Small intestine (tissue), 7 donors: ENCODE data around the gene ATP10A. TPM values are rescaled to one million over a fixed set of nuclear protein-coding genes. Genes with fewer than 3 reads are reported as not detected.
A peak's percentile ranks its signal among the peaks of the same experiment; 100 is the strongest.

Experiments used
- DNase-seq, 2 donors: peaks; one replicate each; pipeline versions ENCODE4 v3.0.0 to v3.0.0-alpha.2; 2013
- FAIRE-seq: peaks from 2 replicates; lab custom pipeline; 2012; peaks lifted over from hg19 to GRCh38; lab: Jason Lieb, UNC
- H3K27ac ChIP-seq, 3 donors: one replicate each; pipeline ENCODE4 v1.5.1; 2013; ENCODE audit warnings: low read length in 2 of 3, mild to moderate bottlenecking in 2 of 3, control low read depth in 1 of 3, inconsistent platforms in 1 of 3, low read depth in 1 of 3, moderate library complexity in 1 of 3
- H3K27me3 ChIP-seq, 3 donors: one replicate each; pipeline ENCODE4 v1.6.1; 2013; ENCODE audit warnings: low read length in 3 of 3, inconsistent platforms in 1 of 3; ENCODE audit not compliant: control insufficient read depth in 3 of 3, insufficient read depth in 3 of 3
- H3K36me3 ChIP-seq, 3 donors: one replicate each; pipeline ENCODE4 v1.6.1; 2013; ENCODE audit warnings: low read length in 3 of 3, inconsistent platforms in 1 of 3, low read depth in 1 of 3, mild to moderate bottlenecking in 1 of 3, moderate library complexity in 1 of 3; ENCODE audit not compliant: control insufficient read depth in 3 of 3, insufficient read depth in 2 of 3
- H3K4me1 ChIP-seq, 3 donors: one replicate each; pipeline ENCODE4 v1.6.1; 2013; ENCODE audit warnings: low read length in 2 of 3, inconsistent platforms in 1 of 3, low read depth in 1 of 3, mild to moderate bottlenecking in 1 of 3, moderate library complexity in 1 of 3; ENCODE audit not compliant: control insufficient read depth in 3 of 3, insufficient read depth in 2 of 3
- H3K4me3 ChIP-seq, 3 donors: one replicate each; pipeline ENCODE4 v1.5.1; 2013; ENCODE audit warnings: low read length in 3 of 3, control low read depth in 1 of 3, inconsistent platforms in 1 of 3, low read depth in 1 of 3, mild to moderate bottlenecking in 1 of 3, moderate library complexity in 1 of 3
- H3K9me3 ChIP-seq, 2 donors: one replicate each; pipeline ENCODE4 v1.6.1; 2013; ENCODE audit warnings: low read depth in 1 of 2, low read length in 1 of 2; ENCODE audit not compliant: control insufficient read depth in 2 of 2, insufficient read depth in 1 of 2
- WGBS, 3 donors: extraction: QIAGEN DNeasy Blood & Tissue Kit; methylation state at CpG; one replicate each; pipeline ENCODE4 v1.1.7; 2013; 5-methylcytosine and 5-hydroxymethylcytosine counted together
- polyA plus RNA-seq, 4 donors: library from polyadenylated mRNA; stranded (reverse) in 3 of 4; unstranded in 1 of 4; fragments of 200-250 nt in 3 of 4; fragments of 120-200 nt in 1 of 4; gene quantifications; one replicate each; pipeline versions ENCODE4 v1.2.1 to v1.2.3, GENCODE V29; 2013
- donor health status: healthy with polysubstance abuse.
- donor health status: control.
- donor health status: control.
- donor health status: Bipolar disorder and iron deficiency.
- donor health status: healthy.

The ATP10A gene
- polyA plus RNA-seq, 4 donors, result 0.27 to 2.8 (median 1.3) TPM; not detected in 1

DNA sequence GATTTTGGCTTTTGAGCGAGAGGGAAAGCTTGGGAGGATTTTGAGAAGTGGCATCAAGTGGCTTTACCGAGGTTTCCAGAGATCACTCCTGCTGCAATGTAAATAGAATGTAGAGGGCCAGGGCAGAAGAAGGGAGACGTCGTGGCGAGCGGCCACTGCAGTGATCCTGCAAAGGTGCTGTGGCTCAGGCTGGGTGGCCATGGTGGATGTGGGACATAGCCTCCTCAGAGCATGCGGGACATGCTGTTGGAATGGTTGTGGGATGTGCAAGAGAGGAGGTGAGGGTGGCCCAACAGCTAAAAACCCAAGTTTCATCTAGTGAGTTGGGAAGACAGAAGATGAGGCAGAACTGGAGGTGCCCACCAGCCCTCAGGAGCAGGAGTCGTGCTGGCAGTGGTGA, 3.1 kb upstream of the ATP10A start:
- Histone ChIP-seq H3K4me1 (peaks cover 0 to 3% (median 0%) of the 10 kb centered on the region in 3 donors), H3K4me3 (no peak overlapping the region), H3K36me3 (no peaks in the 10 kb centered on the region), H3K27ac (no peak overlapping the region), H3K9me3 (peaks cover 0 to 2% of the 10 kb centered on the region in 2 donors), H3K27me3 (peaks cover 0 to 22% (median 0%) of the 10 kb centered on the region in 3 donors)
- FAIRE-seq (no peak), DNase-seq (no peak)
- WGBS, 3 donors, result 87 to 94% (median 91%) methylated on average over 8 of the region's 8 CpGs

DNA sequence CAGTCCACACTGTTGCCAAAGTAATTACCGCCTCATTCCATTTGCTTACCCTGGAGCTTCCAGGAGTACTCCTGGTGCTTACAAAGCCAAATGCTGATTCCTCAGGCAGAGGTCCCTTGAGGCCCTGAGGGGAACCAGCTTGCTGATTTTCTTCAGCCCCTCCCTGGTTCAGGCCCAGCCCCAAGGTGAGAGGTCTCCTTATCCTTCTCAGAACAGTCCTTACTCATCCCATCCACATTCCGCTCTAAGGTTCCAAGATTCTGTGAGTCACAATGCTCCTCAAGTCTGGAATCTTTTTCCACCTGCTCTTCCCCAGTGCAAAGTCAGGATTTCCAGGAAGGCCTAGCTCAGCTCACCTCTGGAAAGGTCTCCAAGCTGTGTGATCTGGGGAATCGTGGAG, 1.8 kb upstream of the ATP10A start:
- H3K4me1 ChIP-seq, result peaks cover 0 to 3% (median 0%) of the 10 kb centered on the region in 3 donors
- peaks cover 0 to 2% of the 10 kb centered on the region in 2 donors for H3K9me3 ChIP-seq
- peaks cover 0 to 24% (median 0%) of the 10 kb centered on the region in 3 donors for H3K27me3 ChIP-seq
- DNase-seq (no peak), FAIRE-seq (no peak)
- H3K4me3 ChIP-seq, result no peak overlapping the region
- no peak overlapping the region for H3K27ac ChIP-seq
- no peaks in the 10 kb centered on the region for H3K36me3 ChIP-seq
- 88 to 96% (median 94%) methylated on average over 3 of the region's 3 CpGs for WGBS, 3 donors

DNA sequence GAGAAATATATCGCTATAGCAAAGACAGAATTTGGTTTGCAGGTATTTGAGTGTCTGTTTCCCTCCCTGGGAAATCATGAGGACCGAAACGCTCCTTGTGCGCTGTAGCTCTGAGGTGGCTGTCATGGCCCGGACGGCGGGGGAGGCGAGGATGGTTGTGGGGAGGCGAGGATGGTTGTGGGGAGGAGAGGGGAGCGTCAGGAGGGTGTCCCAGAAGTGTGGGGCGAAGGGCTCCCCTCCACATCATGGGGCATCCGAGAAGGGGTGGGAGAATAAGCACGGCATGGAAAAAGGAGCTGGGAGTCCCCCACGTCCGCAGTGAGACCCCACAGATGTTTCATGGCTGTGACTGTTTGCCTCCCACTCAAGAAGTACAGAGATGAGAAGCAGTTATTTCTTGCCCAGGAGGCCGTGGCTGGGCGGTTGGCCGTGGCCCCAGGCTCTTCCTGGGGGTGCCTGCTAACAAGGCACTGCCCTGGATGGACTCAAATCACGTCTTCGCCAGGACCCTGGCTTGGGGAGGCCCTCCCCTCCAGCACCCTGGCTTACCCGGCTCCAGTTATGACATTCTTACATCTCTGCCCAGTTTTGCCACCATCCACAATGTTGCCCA, 947 bp upstream of the ATP10A start:
- Histone ChIP-seq H3K4me1 (peaks cover 0 to 3% (median 0%) of the 10 kb centered on the region in 3 donors), H3K27me3 (peaks cover 0 to 24% (median 0%) of the 10 kb centered on the region in 3 donors), H3K4me3 (no peak overlapping the region), H3K9me3 (peaks cover 0 to 2% of the 10 kb centered on the region in 2 donors), H3K36me3 (no peaks in the 10 kb centered on the region), H3K27ac (no peak overlapping the region)
- 85 to 87% (median 86%) methylated on average over 21 of the region's 21 CpGs for WGBS, 3 donors
- FAIRE-seq (no peak), DNase-seq (no peak)

GRCh38 chr15:25862472-25863110, 536 bp downstream of the ATP10A start:
- Histone ChIP-seq H3K27ac (peak overlapping the region in 2 of 3 donors; percentile 37 to 46), H3K36me3 (no peaks in the 10 kb centered on the region), H3K4me3 (peak overlapping the region; percentile 31 to 60 (median 58)), H3K9me3 (peaks cover 0 to 2% of the 10 kb centered on the region in 2 donors), H3K27me3 (peaks cover 0 to 24% (median 0%) of the 10 kb centered on the region in 3 donors), H3K4me1 (peaks cover 0 to 3% (median 0%) of the 10 kb centered on the region in 3 donors)
- WGBS, 3 donors, result 1 to 19% (median 13%) methylated on average over 35 to 69 of the region's 69 CpGs
- FAIRE-seq (no peak), DNase-seq (peak in 1 of 2 donors; percentile 67)

DNA sequence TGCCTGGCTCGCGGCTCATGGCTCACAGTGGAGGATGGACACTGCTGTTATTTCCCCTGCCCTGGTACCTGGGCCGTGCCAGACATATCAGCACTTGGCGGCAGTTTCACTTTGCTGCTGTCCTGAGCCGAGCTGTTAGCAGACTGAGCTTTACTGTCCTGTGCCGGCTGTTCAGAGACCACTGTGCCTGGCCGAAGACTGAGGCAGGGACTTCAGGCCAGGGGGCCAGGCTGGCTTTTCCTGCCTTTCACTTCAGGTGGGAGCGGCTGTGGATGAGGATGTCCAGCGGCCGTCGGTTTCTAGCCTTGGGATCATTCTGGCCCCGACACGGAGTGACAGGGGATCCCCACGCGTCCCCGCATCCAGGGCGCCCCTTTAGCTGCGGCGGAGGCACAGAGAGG, 1.1 kb downstream of the ATP10A start:
- 15 to 44% (median 39%) methylated on average over 16 to 19 of the region's 19 CpGs for WGBS, 3 donors
- no peak for DNase-seq
- peaks cover 0 to 24% (median 0%) of the 10 kb centered on the region in 3 donors for H3K27me3 ChIP-seq
- peak overlapping the region; percentile 31 to 60 (median 58) for H3K4me3 ChIP-seq
- H3K4me1 ChIP-seq, result peaks cover 0 to 3% (median 0%) of the 10 kb centered on the region in 3 donors
- peak overlapping the region in 2 of 3 donors; percentile 15 to 46 for H3K27ac ChIP-seq
- FAIRE-seq, result no peak
- H3K36me3 ChIP-seq, result no peaks in the 10 kb centered on the region
- peaks cover 0 to 2% of the 10 kb centered on the region in 2 donors for H3K9me3 ChIP-seq

DNA sequence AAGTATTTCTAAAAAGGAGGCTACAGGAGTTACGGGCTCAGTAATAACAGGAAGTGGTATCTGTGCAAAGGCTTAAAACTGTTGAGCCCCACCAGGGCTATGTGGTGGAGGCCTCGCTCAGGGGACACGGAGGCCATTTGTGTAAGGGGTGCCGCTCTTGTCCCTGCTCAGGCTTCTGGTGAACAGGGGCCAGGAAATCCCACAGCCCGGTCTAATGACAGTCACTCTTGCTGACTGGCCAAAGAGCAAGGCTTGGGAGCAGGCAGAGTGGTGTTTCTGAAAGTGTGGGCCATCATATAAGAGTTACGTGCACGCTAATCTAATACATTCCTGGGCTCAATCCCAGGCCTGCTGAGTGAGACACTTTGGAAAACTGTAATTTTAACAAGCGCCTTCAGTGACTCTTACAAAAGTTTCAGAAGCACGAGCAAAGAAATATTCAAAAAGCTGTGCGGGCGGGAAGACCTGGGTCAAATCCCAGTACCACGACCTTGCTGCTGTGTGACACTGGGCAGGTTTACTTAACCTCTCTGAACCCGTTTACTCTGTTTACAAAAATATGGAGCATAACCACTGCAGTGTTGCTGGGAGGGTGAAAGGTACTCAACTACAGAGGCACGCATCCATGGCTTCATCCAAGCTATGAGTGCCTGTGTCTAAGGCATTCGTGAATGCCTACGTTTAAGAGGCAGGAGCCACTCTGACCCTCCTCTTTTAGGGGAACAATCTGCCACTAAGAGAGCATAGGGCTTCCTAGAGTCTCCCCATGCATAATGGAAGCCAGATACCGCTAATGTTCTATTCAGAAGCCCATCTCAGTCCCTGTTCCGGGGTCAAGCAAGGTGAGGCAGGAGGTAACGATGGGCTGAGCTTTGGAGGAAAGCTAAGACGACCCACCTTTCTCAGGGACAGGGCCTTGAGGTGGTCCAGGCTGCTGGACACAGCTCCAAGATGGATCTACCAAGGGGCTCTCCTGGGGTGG, 2.0 kb downstream of the ATP10A start:
- Histone ChIP-seq H3K4me1 (peaks cover 0 to 3% (median 0%) of the 10 kb centered on the region in 3 donors), H3K36me3 (no peaks in the 10 kb centered on the region), H3K27me3 (peaks cover 0 to 24% (median 0%) of the 10 kb centered on the region in 3 donors), H3K4me3 (peak overlapping the region; percentile 31 to 60 (median 58)), H3K9me3 (peaks cover 0 to 2% of the 10 kb centered on the region in 2 donors), H3K27ac (peak overlapping the region in 2 of 3 donors; percentile 21 to 46)
- DNase-seq (peak in 1 of 2 donors; percentile 31), FAIRE-seq (no peak)
- 63 to 80% (median 71%) methylated on average over 20 of the region's 20 CpGs for WGBS, 3 donors

GRCh38 chr15:25859838-25860645, 3.1 kb downstream of the ATP10A start:
- H3K27me3 ChIP-seq, result peaks cover 0 to 24% (median 0%) of the 10 kb centered on the region in 3 donors
- H3K27ac ChIP-seq, result peak overlapping the region in 2 of 3 donors; percentile 35 to 72
- H3K4me1 ChIP-seq, result peaks cover 0 to 3% (median 0%) of the 10 kb centered on the region in 3 donors
- 62 to 71% (median 70%) methylated on average over 15 of the region's 15 CpGs for WGBS, 3 donors
- H3K4me3 ChIP-seq, result peak overlapping the region in 1 of 3 donors; percentile 8
- H3K36me3 ChIP-seq, result no peaks in the 10 kb centered on the region
- no peaks in the 10 kb centered on the region for H3K9me3 ChIP-seq
- DNase-seq (peak in 1 of 2 donors; percentile 10), FAIRE-seq (no peak)
